Trophoblast cell (in vitro differentiated cells and primary cell): ENCODE data around the gene DAAM1.

Source experiments
- DNase-seq, 2 donors: peaks; one replicate each; pipeline ENCODE4 v3.0.0-alpha.2; 2016
- H2AFZ ChIP-seq: 2 replicates; pipeline ENCODE4 v1.6.1; 2013; ENCODE audit warnings: low read length, moderate library complexity, mild to moderate bottlenecking; ENCODE audit not compliant: insufficient read depth, poor library complexity
- H2AK5ac ChIP-seq: 2 replicates; pipeline ENCODE4 v1.6.1; 2013; ENCODE audit warnings: mild to moderate bottlenecking, low read length
- H2BK120ac ChIP-seq: 2 replicates; pipeline ENCODE4 v1.6.1; 2013; ENCODE audit warnings: low read length, mild to moderate bottlenecking, moderate library complexity; ENCODE audit not compliant: insufficient read depth, poor library complexity
- H2BK12ac ChIP-seq: 2 replicates; pipeline ENCODE4 v1.6.1; 2013; ENCODE audit warnings: mild to moderate bottlenecking, low read length, moderate library complexity
- H2BK5ac ChIP-seq: 2 replicates; pipeline ENCODE4 v1.6.1; 2013; ENCODE audit warnings: low read length, low read depth, moderate library complexity, mild to moderate bottlenecking; ENCODE audit not compliant: poor library complexity
- H3K14ac ChIP-seq: 2 replicates; pipeline ENCODE4 v1.6.1; 2013; ENCODE audit warnings: mild to moderate bottlenecking, low read length
- H3K18ac ChIP-seq: 2 replicates; pipeline ENCODE4 v1.6.1; 2013; ENCODE audit warnings: mild to moderate bottlenecking, low read length
- H3K23ac ChIP-seq: 2 replicates; pipeline ENCODE4 v1.6.1; 2013; ENCODE audit warnings: low read length
- H3K27ac ChIP-seq: 2 replicates; pipeline ENCODE4 v1.5.1; 2013; ENCODE audit warnings: low read depth, mild to moderate bottlenecking, inconsistent platforms, low read length, moderate library complexity
- H3K27me3 ChIP-seq: 2 replicates; pipeline ENCODE4 v1.6.1; 2013; ENCODE audit warnings: inconsistent platforms, mild to moderate bottlenecking, low read length, moderate library complexity; ENCODE audit not compliant: insufficient read depth
- H3K36me3 ChIP-seq, 2 experiments: 1 replicate in 1 of 2; 2 replicates in 1 of 2; pipeline ENCODE4 v1.6.1; 2013; ENCODE audit warnings: low read length in 2 of 2, mild to moderate bottlenecking in 2 of 2, moderate library complexity in 1 of 2; ENCODE audit not compliant: insufficient read depth in 2 of 2, control insufficient read depth in 1 of 2
- H3K4ac ChIP-seq: 2 replicates; pipeline ENCODE4 v1.6.1; 2013; ENCODE audit warnings: low read depth, mild to moderate bottlenecking, low read length, moderate library complexity
- H3K4me1 ChIP-seq, 2 experiments: 1 replicate in 1 of 2; 2 replicates in 1 of 2; pipeline ENCODE4 v1.6.1; 2013; ENCODE audit warnings: low read length in 2 of 2, mild to moderate bottlenecking in 2 of 2, moderate library complexity in 1 of 2; ENCODE audit not compliant: insufficient read depth in 2 of 2, control insufficient read depth in 1 of 2
- H3K4me2 ChIP-seq: 2 replicates; pipeline ENCODE4 v1.6.1; 2013; ENCODE audit warnings: inconsistent platforms, mild to moderate bottlenecking, low read length, moderate library complexity
- H3K4me3 ChIP-seq: 2 replicates; pipeline ENCODE4 v1.5.1; 2013; ENCODE audit warnings: mild to moderate bottlenecking, low read depth, low read length, inconsistent platforms
- H3K79me1 ChIP-seq: one replicate; pipeline ENCODE4 v1.6.1; 2013; ENCODE audit warnings: low read length
- H3K79me2 ChIP-seq: 2 replicates; pipeline ENCODE4 v1.6.1; 2013; ENCODE audit warnings: low read length, mild to moderate bottlenecking; ENCODE audit not compliant: control insufficient read depth, insufficient read depth, poor library complexity
- H3K9ac ChIP-seq: 2 replicates; pipeline ENCODE4 v1.6.1; 2013; ENCODE audit warnings: mild to moderate bottlenecking, low read length
- H3K9me3 ChIP-seq: 2 replicates; pipeline ENCODE4 v1.6.1; 2013; ENCODE audit warnings: low read depth, mild to moderate bottlenecking, control low read depth, inconsistent platforms, low read length; ENCODE audit not compliant: insufficient read depth
- H4K12ac ChIP-seq: 2 replicates; pipeline ENCODE4 v1.6.1; 2013; ENCODE audit warnings: low read depth, mild to moderate bottlenecking, low read length, moderate library complexity
- H4K8ac ChIP-seq: 2 replicates; pipeline ENCODE4 v1.6.1; 2013; ENCODE audit warnings: low read depth, mild to moderate bottlenecking, low read length, moderate library complexity
- H4K91ac ChIP-seq: one replicate; pipeline ENCODE4 v1.6.1; 2013; ENCODE audit warnings: low read depth, mild to moderate bottlenecking, low read length, moderate library complexity
- WGBS: extraction: QIAGEN DNeasy Blood & Tissue Kit; methylation state at CpG from one replicate; pipeline ENCODE4 v1.1.7; 2013; ENCODE audit warnings: missing lambda C conversion rate; ENCODE audit not compliant: insufficient read length, insufficient coverage; ENCODE audit errors: extremely low coverage; 5-methylcytosine and 5-hydroxymethylcytosine counted together

The DAAM1 gene

GRCh38 chr14:59265808-59266207 lies 77.3 kb downstream of the DAAM1 start:
- Histone ChIP-seq H2BK5ac (no peak overlapping the region), H3K18ac (no peak overlapping the region), H3K79me2 (no peaks in the 10 kb centered on the region), H3K4me2 (no peak overlapping the region), H2BK12ac (no peak overlapping the region), H3K27ac (no peak overlapping the region), H3K4me1 (peaks cover 0 to 2% of the 10 kb centered on the region in 2 experiments), H2AK5ac (no peak overlapping the region), H3K36me3 (peaks cover 0 to 10% of the 10 kb centered on the region in 2 experiments), H4K8ac (no peak overlapping the region), H3K27me3 (no peaks in the 10 kb centered on the region), H3K9me3 (no peaks in the 10 kb centered on the region), H4K91ac (no peak overlapping the region), H2BK120ac (no peak overlapping the region), H3K4me3 (no peak overlapping the region), H3K79me1 (no peaks in the 10 kb centered on the region), H3K23ac (no peak overlapping the region), H3K9ac (no peak overlapping the region), H3K14ac (no peak overlapping the region), H4K12ac (no peak overlapping the region), H2AFZ (no peak overlapping the region), H3K4ac (no peak overlapping the region)
- DNase-seq, result no peak

- WGBS, result no CpG with 5 or more reads among the region's 2 CpGs
- H2BK120ac ChIP-seq, result no peak overlapping the region
- no peaks in the 10 kb centered on the region for H3K79me1 ChIP-seq
These were observed 78.6 kb downstream of the DAAM1 start for GRCh38 chr14:59267046-59267445.

GRCh38 chr14:59268011-59268410 lies 79.5 kb downstream of the DAAM1 start:
- H2BK5ac ChIP-seq, result no peak overlapping the region
- WGBS, result no CpG with 5 or more reads among the region's 10 CpGs
- no peak overlapping the region for H2AK5ac ChIP-seq
- no peak overlapping the region for H4K12ac ChIP-seq
- no peaks in the 10 kb centered on the region for H3K79me2 ChIP-seq
- no peaks in the 10 kb centered on the region for H3K27me3 ChIP-seq
- no peak overlapping the region for H2BK12ac ChIP-seq
- no peak overlapping the region for H3K4me2 ChIP-seq
- H3K9me3 ChIP-seq, result no peaks in the 10 kb centered on the region
- H4K91ac ChIP-seq, result no peak overlapping the region
- H3K4ac ChIP-seq, result no peak overlapping the region
- no peak overlapping the region for H2AFZ ChIP-seq
- H3K4me3 ChIP-seq, result no peak overlapping the region
- H4K8ac ChIP-seq, result no peak overlapping the region
- H3K36me3 ChIP-seq, result peaks cover 0 to 10% of the 10 kb centered on the region in 2 experiments
- no peak overlapping the region for H2BK120ac ChIP-seq
- DNase-seq, result no peak
- H3K79me1 ChIP-seq, result no peaks in the 10 kb centered on the region
- no peaks in the 10 kb centered on the region for H3K4me1 ChIP-seq
- no peak overlapping the region for H3K27ac ChIP-seq
- no peak overlapping the region for H3K18ac ChIP-seq
- H3K23ac ChIP-seq, result no peak overlapping the region
- H3K14ac ChIP-seq, result no peak overlapping the region
- H3K9ac ChIP-seq, result no peak overlapping the region

More at GRCh38 chr14:59267046-59267445, 78.6 kb downstream of the DAAM1 start:
- Histone ChIP-seq H3K18ac (no peak overlapping the region), H3K36me3 (peaks cover 0 to 10% of the 10 kb centered on the region in 2 experiments), H3K23ac (no peak overlapping the region), H3K27ac (no peak overlapping the region), H3K14ac (no peak overlapping the region), H3K79me2 (no peaks in the 10 kb centered on the region), H3K4ac (no peak overlapping the region), H4K8ac (no peak overlapping the region), H4K12ac (no peak overlapping the region), H3K9ac (no peak overlapping the region), H2AFZ (no peak overlapping the region), H3K4me1 (peaks cover 0 to 2% of the 10 kb centered on the region in 2 experiments), H3K4me3 (no peak overlapping the region), H2BK5ac (no peak overlapping the region), H2AK5ac (no peak overlapping the region), H2BK12ac (no peak overlapping the region), H4K91ac (no peak overlapping the region), H3K4me2 (no peak overlapping the region), H3K27me3 (no peaks in the 10 kb centered on the region), H3K9me3 (no peaks in the 10 kb centered on the region)
- DNase-seq, result no peak

GRCh38 chr14:59268858-59269257 lies 80.4 kb downstream of the DAAM1 start:
- H2BK120ac ChIP-seq, result no peak overlapping the region
- DNase-seq, result no peak
- H4K91ac ChIP-seq, result no peak overlapping the region
- no peak overlapping the region for H3K23ac ChIP-seq
- H3K9ac ChIP-seq, result no peak overlapping the region
- no peaks in the 10 kb centered on the region for H3K79me1 ChIP-seq
- H3K36me3 ChIP-seq, result peaks cover 0 to 7% of the 10 kb centered on the region in 2 experiments
- H3K4me2 ChIP-seq, result no peak overlapping the region
- no peaks in the 10 kb centered on the region for H3K9me3 ChIP-seq
- no peak overlapping the region for H2BK5ac ChIP-seq
- H2BK12ac ChIP-seq, result no peak overlapping the region
- H4K12ac ChIP-seq, result no peak overlapping the region
- H2AFZ ChIP-seq, result no peak overlapping the region
- no peak overlapping the region for H2AK5ac ChIP-seq
- H3K4me1 ChIP-seq, result no peaks in the 10 kb centered on the region
- H3K14ac ChIP-seq, result no peak overlapping the region
- H4K8ac ChIP-seq, result no peak overlapping the region
- WGBS, result no CpG with 5 or more reads among the region's 5 CpGs
- no peak overlapping the region for H3K18ac ChIP-seq
- H3K79me2 ChIP-seq, result no peaks in the 10 kb centered on the region
- H3K4ac ChIP-seq, result no peak overlapping the region
- no peak overlapping the region for H3K27ac ChIP-seq
- no peaks in the 10 kb centered on the region for H3K27me3 ChIP-seq
- H3K4me3 ChIP-seq, result no peak overlapping the region
